ENCODE measurements around the gene IL5.
"Not testable (repeated sequence)": the region's sequence is repeated elsewhere in the genome, so short reads cannot be mapped to it uniquely, and the experiment has no call there.

IL5 gene

GRCh38 chr5:132556153-132556762 lies 12.9 kb upstream of the IL5 start:
- FAIRE-seq (no peak), DNase-seq (ENCODE audit: insufficient read length, low spot score) (no peak)
- TF ChIP-seq POLR2A (IDR thresholded peaks at IDR 0.05; ENCODE audit: low read depth, low read length) = no peak

- DNase-seq (ENCODE audit: insufficient read length, low spot score) (no peak), FAIRE-seq (no peak)
- TF ChIP-seq POLR2A (IDR thresholded peaks at IDR 0.05; ENCODE audit: low read depth, low read length) = no peak
Measured at GRCh38 chr5:132549576-132549975, 6.3 kb upstream of the IL5 start.

GRCh38 chr5:132548834-132549233 lies 5.5 kb upstream of the IL5 start:
- DNase-seq (ENCODE audit: insufficient read length, low spot score); FAIRE-seq: not testable (repeated sequence)

- TF ChIP-seq POLR2A (IDR thresholded peaks at IDR 0.05; ENCODE audit: low read depth, low read length) = no peak
- FAIRE-seq (no peak), DNase-seq (ENCODE audit: insufficient read length, low spot score) (no peak)
Measured at GRCh38 chr5:132547269-132547668, 3.9 kb upstream of the IL5 start.

GRCh38 chr5:132546108-132546507 lies 2.8 kb upstream of the IL5 start:
- no peak for DNase-seq (ENCODE audit: insufficient read length, low spot score)
- TF ChIP-seq POLR2A (IDR thresholded peaks at IDR 0.05; ENCODE audit: low read depth, low read length) = no peak
- no peak for FAIRE-seq

- TF ChIP-seq POLR2A (IDR thresholded peaks at IDR 0.05; ENCODE audit: low read depth, low read length) = no peak
Measured at GRCh38 chr5:132540764-132541163, 2.6 kb downstream of the IL5 start.

GRCh38 chr5:132540149-132540548 lies 3.2 kb downstream of the IL5 start:
- FAIRE-seq (no peak), DNase-seq (ENCODE audit: insufficient read length, low spot score) (no peak)
- no peak for TF ChIP-seq POLR2A (IDR thresholded peaks at IDR 0.05; ENCODE audit: low read depth, low read length)

More at GRCh38 chr5:132540764-132541163, 2.6 kb downstream of the IL5 start:
- no peak for FAIRE-seq
- DNase-seq (ENCODE audit: insufficient read length, low spot score) = no peak

- FAIRE-seq (no peak), DNase-seq (ENCODE audit: insufficient read length, low spot score) (no peak)
- TF ChIP-seq POLR2A (IDR thresholded peaks at IDR 0.05; ENCODE audit: low read depth, low read length) = no peak
Measured at GRCh38 chr5:132539716-132540115, 3.6 kb downstream of the IL5 start.

- DNase-seq (ENCODE audit: insufficient read length, low spot score) (no peak), FAIRE-seq (no peak)
- TF ChIP-seq POLR2A (IDR thresholded peaks at IDR 0.05; ENCODE audit: low read depth, low read length) = no peak
Measured at GRCh38 chr5:132530946-132531345, 12.4 kb downstream of the IL5 start.

- FAIRE-seq = no peak
- DNase-seq (ENCODE audit: insufficient read length, low spot score) = no peak
- TF ChIP-seq POLR2A (IDR thresholded peaks at IDR 0.05; ENCODE audit: low read depth, low read length) = no peak
Measured at GRCh38 chr5:132528866-132529634, 14.3 kb downstream of the IL5 start.

- no peak for DNase-seq (ENCODE audit: insufficient read length, low spot score)
Measured at GRCh38 chr5:132528021-132528420, 15.3 kb downstream of the IL5 start.

GRCh38 chr5:132526974-132527564 lies 16.3 kb downstream of the IL5 start:
- no peak for TF ChIP-seq POLR2A (IDR thresholded peaks at IDR 0.05; ENCODE audit: low read depth, low read length)
- no peak for FAIRE-seq
- DNase-seq (ENCODE audit: insufficient read length, low spot score) = no peak

More at GRCh38 chr5:132528021-132528420, 15.3 kb downstream of the IL5 start:
- no peak for TF ChIP-seq POLR2A (IDR thresholded peaks at IDR 0.05; ENCODE audit: low read depth, low read length)
- no peak for FAIRE-seq

GRCh38 chr5:132526290-132526973 lies 16.9 kb downstream of the IL5 start:
- DNase-seq (ENCODE audit: insufficient read length, low spot score) (peak; percentile 64), FAIRE-seq (no peak)
- no peak for TF ChIP-seq POLR2A (IDR thresholded peaks at IDR 0.05; ENCODE audit: low read depth, low read length)

GRCh38 chr5:132525299-132525724 lies 18.0 kb downstream of the IL5 start:
- DNase-seq (ENCODE audit: insufficient read length, low spot score) (no peak), FAIRE-seq (no peak)
- no peak for TF ChIP-seq POLR2A (IDR thresholded peaks at IDR 0.05; ENCODE audit: low read depth, low read length)

GRCh38 chr5:132524877-132525276 lies 18.4 kb downstream of the IL5 start:
- FAIRE-seq; DNase-seq (ENCODE audit: insufficient read length, low spot score): not testable (repeated sequence)

GRCh38 chr5:132522067-132522466 lies 21.3 kb downstream of the IL5 start:
- not testable (repeated sequence) for DNase-seq (ENCODE audit: insufficient read length, low spot score); FAIRE-seq

GRCh38 chr5:132513618-132514336 lies 29.5 kb downstream of the IL5 start:
- not testable (repeated sequence) for FAIRE-seq; DNase-seq (ENCODE audit: insufficient read length, low spot score)
